Fibroblast of mammary gland (primary cell): ENCODE measurements around the gene FBXL16.

ENCODE experiments used
- DNase-seq: peaks from one replicate; pipeline ENCODE4 v3.0.0-alpha.2; 2010; ENCODE audit warnings: low read depth
- H3K4me3 ChIP-seq: 2 replicates; pipeline ENCODE4 v1.5.1; 2011; ENCODE audit warnings: low read depth, mild to moderate bottlenecking, low read length, moderate library complexity; ENCODE audit not compliant: control insufficient read depth
- TF ChIP-seq, protein P1 (sequence below): conservative IDR thresholded peaks from 2 replicates; pipeline ENCODE4 v1.5.1; 2011; ENCODE audit warnings: low read depth, low read length, inconsistent platforms; ENCODE audit not compliant: control insufficient read depth, insufficient read depth

Gene FBXL16

DNA sequence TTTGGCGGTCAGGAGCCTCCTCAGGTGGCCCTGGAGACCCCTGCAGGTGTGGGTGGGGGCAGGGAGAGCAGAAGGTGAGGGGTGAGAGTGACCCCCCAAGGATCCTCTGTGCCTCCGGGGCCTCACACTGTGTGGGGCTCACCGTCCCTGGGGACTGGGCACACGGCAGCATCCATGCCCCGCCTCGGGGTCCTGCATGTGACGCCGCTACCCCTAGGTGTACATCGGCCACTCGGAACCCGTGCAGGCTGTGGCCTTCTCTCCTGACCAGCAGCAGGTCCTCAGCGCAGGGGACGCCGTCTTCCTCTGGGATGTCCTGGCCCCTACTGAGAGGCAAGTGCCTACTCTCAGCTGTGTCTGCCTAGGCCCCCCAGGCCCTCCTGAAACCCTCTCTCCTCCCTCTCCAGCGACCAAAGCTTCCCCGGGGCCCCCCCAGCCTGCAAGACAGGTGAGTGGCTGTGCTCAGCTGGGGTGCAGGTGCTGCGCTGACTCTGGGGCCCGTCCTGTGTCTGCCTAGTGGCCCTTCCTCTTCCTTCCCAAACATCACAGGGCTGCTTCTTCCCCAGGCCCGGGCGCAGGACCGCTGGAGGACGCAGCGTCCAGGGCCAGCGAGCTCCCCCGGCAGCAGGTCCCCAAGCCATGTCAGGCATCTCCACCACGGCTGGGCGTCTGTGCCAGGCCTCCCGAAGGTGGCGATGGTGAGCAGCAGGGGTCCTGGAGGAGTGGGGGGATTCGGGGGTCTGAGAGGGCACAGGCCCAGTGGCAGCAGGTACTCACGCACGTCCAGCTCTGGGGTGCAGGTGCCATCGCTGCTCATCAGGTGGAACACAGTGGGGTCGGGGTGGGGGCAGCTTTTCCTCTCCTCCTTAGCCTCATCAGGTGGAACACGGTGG lies 46.7 kb downstream of the FBXL16 start:
- TF ChIP-seq, protein P1, sequence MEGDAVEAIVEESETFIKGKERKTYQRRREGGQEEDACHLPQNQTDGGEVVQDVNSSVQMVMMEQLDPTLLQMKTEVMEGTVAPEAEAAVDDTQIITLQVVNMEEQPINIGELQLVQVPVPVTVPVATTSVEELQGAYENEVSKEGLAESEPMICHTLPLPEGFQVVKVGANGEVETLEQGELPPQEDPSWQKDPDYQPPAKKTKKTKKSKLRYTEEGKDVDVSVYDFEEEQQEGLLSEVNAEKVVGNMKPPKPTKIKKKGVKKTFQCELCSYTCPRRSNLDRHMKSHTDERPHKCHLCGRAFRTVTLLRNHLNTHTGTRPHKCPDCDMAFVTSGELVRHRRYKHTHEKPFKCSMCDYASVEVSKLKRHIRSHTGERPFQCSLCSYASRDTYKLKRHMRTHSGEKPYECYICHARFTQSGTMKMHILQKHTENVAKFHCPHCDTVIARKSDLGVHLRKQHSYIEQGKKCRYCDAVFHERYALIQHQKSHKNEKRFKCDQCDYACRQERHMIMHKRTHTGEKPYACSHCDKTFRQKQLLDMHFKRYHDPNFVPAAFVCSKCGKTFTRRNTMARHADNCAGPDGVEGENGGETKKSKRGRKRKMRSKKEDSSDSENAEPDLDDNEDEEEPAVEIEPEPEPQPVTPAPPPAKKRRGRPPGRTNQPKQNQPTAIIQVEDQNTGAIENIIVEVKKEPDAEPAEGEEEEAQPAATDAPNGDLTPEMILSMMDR: peak; percentile 2
- no peak for DNase-seq
- no peak overlapping the region for H3K4me3 ChIP-seq

DNA sequence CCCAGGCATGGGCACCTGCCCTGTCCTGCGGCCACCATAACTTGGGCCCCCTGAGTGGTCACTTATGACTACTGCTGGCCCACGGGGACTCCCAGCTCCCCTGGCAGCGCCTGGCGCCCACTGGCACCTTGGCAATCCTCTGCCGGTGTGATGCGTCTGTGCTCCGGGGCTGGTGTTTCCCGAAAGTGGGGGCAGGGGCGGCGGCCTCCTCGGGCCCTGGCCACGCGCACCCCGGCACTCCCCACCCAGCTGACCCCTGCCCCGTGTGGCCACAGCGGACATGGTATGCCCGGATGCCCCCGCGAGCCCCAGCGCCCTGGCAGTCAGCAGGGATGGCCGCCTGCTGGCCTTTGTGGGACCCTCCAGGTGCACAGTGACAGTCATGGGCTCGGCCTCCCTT lies 48.1 kb downstream of the FBXL16 start:
- TF ChIP-seq, protein P1: no peak

DNA sequence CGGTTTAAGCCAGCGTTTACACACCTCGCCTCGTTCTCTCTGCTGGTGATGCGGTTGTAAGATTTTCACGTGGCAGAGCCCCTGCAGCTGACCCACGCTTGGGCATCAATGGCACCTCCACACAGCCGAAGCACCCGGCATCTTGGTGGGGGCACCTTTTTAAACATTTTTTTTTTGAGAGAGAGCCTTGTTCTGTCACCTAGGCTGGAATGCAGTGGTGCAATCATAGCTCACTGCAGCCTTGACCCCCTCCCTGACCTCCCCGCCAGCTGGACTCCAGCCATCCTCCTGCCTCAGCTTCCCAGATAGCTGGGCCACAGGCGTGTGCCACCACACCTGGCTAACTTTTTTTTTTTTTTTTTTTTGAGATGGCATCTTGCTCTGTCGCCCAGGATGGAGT lies 51.6 kb downstream of the FBXL16 start:
- TF ChIP-seq, protein P1: no peak
- no peak for DNase-seq
- H3K4me3 ChIP-seq: no peak overlapping the region

More for the DNA sequence above, 48.1 kb downstream of the FBXL16 start:
- H3K4me3 ChIP-seq: no peak overlapping the region
- no peak for DNase-seq

GRCh38 chr16:652454-653305 lies 52.9 kb downstream of the FBXL16 start:
- H3K4me3 ChIP-seq: no peak overlapping the region
- TF ChIP-seq, protein P1: no peak
- DNase-seq: no peak

- TF ChIP-seq, protein P1: no peak
- H3K4me3 ChIP-seq: no peak overlapping the region
Measured at GRCh38 chr16:651844-652243, 53.8 kb downstream of the FBXL16 start.

GRCh38 chr16:649631-650030 lies 56.0 kb downstream of the FBXL16 start:
- H3K4me3 ChIP-seq: peak overlapping the region; percentile 54
- no peak for DNase-seq
- TF ChIP-seq, protein P1: no peak

More at GRCh38 chr16:651844-652243, 53.8 kb downstream of the FBXL16 start:
- no peak for DNase-seq
